Mononuclear cell (primary cell): ENCODE measurements around the gene UGT1A6. TPM values are rescaled to one million over a fixed set of nuclear protein-coding genes. Genes with fewer than 3 reads are reported as not detected.

Source experiments
- H3K27me3 ChIP-seq: 2 replicates; pipeline ENCODE4 v1.6.0; 2011; ENCODE audit warnings: low read length, control low read depth; ENCODE audit not compliant: insufficient read depth
- H3K4me1 ChIP-seq: 2 replicates; pipeline ENCODE4 v1.5.1; 2011; ENCODE audit warnings: mild to moderate bottlenecking, low read length, control low read depth; ENCODE audit not compliant: insufficient read depth
- H3K4me3 ChIP-seq: 2 replicates; pipeline ENCODE4 v1.5.1; 2011; ENCODE audit warnings: mild to moderate bottlenecking, low read length, moderate library complexity
- H3K9me3 ChIP-seq: 2 replicates; pipeline ENCODE4 v1.5.1; 2011; ENCODE audit warnings: low read depth, mild to moderate bottlenecking, control low read depth, low read length
- total RNA-seq: library from RNA; depleted of rRNA; stranded (reverse); fragments of >200 nt; gene quantifications from one replicate; pipeline ENCODE4 v1.2.3, GENCODE V29; 2012

The UGT1A6 gene
- total RNA-seq, 1 donor = not detected

- H3K4me3 ChIP-seq = no peak overlapping the region
- no peaks in the 10 kb centered on the region for H3K27me3 ChIP-seq
- H3K9me3 ChIP-seq = no peaks in the 10 kb centered on the region
- no peaks in the 10 kb centered on the region for H3K4me1 ChIP-seq
Observed at GRCh38 chr2:233817995-233818638, 125.4 kb downstream of the UGT1A6 start.

- no peaks in the 10 kb centered on the region for H3K4me1 ChIP-seq
- no peak overlapping the region for H3K4me3 ChIP-seq
- no peaks in the 10 kb centered on the region for H3K9me3 ChIP-seq
Observed at GRCh38 chr2:233818639-233819621, 126.2 kb downstream of the UGT1A6 start.

GRCh38 chr2:233819884-233820773, 127.4 kb downstream of the UGT1A6 start:
- no peaks in the 10 kb centered on the region for H3K27me3 ChIP-seq
- H3K4me3 ChIP-seq = no peak overlapping the region
- no peaks in the 10 kb centered on the region for H3K9me3 ChIP-seq
- no peaks in the 10 kb centered on the region for H3K4me1 ChIP-seq

More at GRCh38 chr2:233818639-233819621, 126.2 kb downstream of the UGT1A6 start:
- H3K27me3 ChIP-seq = no peaks in the 10 kb centered on the region

GRCh38 chr2:233820774-233821105, 128.1 kb downstream of the UGT1A6 start:
- Histone ChIP-seq H3K27me3 (no peaks in the 10 kb centered on the region), H3K4me1 (no peaks in the 10 kb centered on the region), H3K9me3 (no peaks in the 10 kb centered on the region), H3K4me3 (no peak overlapping the region)

GRCh38 chr2:233821196-233821595, 128.5 kb downstream of the UGT1A6 start:
- Histone ChIP-seq H3K27me3 (no peaks in the 10 kb centered on the region), H3K4me3 (no peak overlapping the region), H3K9me3 (no peaks in the 10 kb centered on the region), H3K4me1 (no peaks in the 10 kb centered on the region)

GRCh38 chr2:233821709-233822100, 129.0 kb downstream of the UGT1A6 start:
- Histone ChIP-seq H3K4me3 (no peak overlapping the region), H3K4me1 (no peaks in the 10 kb centered on the region), H3K27me3 (no peaks in the 10 kb centered on the region), H3K9me3 (no peaks in the 10 kb centered on the region)

- Histone ChIP-seq H3K27me3 (no peaks in the 10 kb centered on the region), H3K9me3 (no peaks in the 10 kb centered on the region), H3K4me3 (no peak overlapping the region), H3K4me1 (no peaks in the 10 kb centered on the region)
Observed at GRCh38 chr2:233822101-233822771, 129.5 kb downstream of the UGT1A6 start.

Other genes starting within 250 kb of the UGT1A6 start
- gene USP40, start 126.1 kb upstream of the UGT1A6 start, total RNA-seq = 6.7 TPM
- gene UGT1A8, start 75.3 kb upstream of the UGT1A6 start, total RNA-seq = not detected
- not detected for gene UGT1A10, start 56.4 kb upstream of the UGT1A6 start, total RNA-seq
- not detected for gene UGT1A9, start 21.0 kb upstream of the UGT1A6 start, total RNA-seq
- not detected for gene UGT1A7, start 11.0 kb upstream of the UGT1A6 start, total RNA-seq
- gene UGT1A5, start 20.0 kb downstream of the UGT1A6 start, total RNA-seq = not detected
- gene UGT1A4, start 25.8 kb downstream of the UGT1A6 start, total RNA-seq = not detected
- not detected for gene UGT1A3, start 36.2 kb downstream of the UGT1A6 start, total RNA-seq
- gene UGT1A1, start 67.4 kb downstream of the UGT1A6 start, total RNA-seq = not detected
- not detected for gene MROH2A, start 85.4 kb downstream of the UGT1A6 start, total RNA-seq
- 0.31 TPM for gene HJURP, start 161.6 kb downstream of the UGT1A6 start, total RNA-seq
- gene TRPM8, start 224.5 kb downstream of the UGT1A6 start, total RNA-seq = not detected